ENCODE measurements around the gene PSKH1.

Gene PSKH1

GRCh38 chr16:67869653-67870052 lies 23.4 kb upstream of the PSKH1 start:
- no peak for ATAC-seq
- TF ChIP-seq RARB (CRISPR knock-in tag; IDR thresholded peaks at IDR 0.05): no peak
- no peak for TF ChIP-seq ZFP30 (CRISPR knock-in tag; IDR thresholded peaks at IDR 0.05)

GRCh38 chr16:67871256-67871655 lies 21.8 kb upstream of the PSKH1 start:
- TF ChIP-seq OSR1 (CRISPR knock-in tag; IDR thresholded peaks at IDR 0.05) (no peak), ZC3H10 (CRISPR knock-in tag; IDR thresholded peaks at IDR 0.05) (no peak)
- no peak for ATAC-seq

- ATAC-seq: no peak
- TF ChIP-seq GLIS3 (CRISPR knock-in tag; IDR thresholded peaks at IDR 0.05): no peak
- TF ChIP-seq CSRNP3 (CRISPR knock-in tag; IDR thresholded peaks at IDR 0.05): no peak
- TF ChIP-seq ZFP30 (CRISPR knock-in tag; IDR thresholded peaks at IDR 0.05): no peak
- TF ChIP-seq CREB5 (CRISPR knock-in tag; IDR thresholded peaks at IDR 0.05; ENCODE audit: low read depth): no peak
- no peak for TF ChIP-seq TSHZ2 (CRISPR knock-in tag; IDR thresholded peaks at IDR 0.05)
- no peak for TF ChIP-seq ARNTL (CRISPR knock-in tag; IDR thresholded peaks at IDR 0.05; ENCODE audit: borderline replicate concordance, low read depth)
- TF ChIP-seq TCF4 (CRISPR knock-in tag; IDR thresholded peaks at IDR 0.05; ENCODE audit: borderline replicate concordance): no peak
- no peak for TF ChIP-seq ZNF70 (CRISPR knock-in tag; IDR thresholded peaks at IDR 0.05)
- TF ChIP-seq CSDC2 (CRISPR knock-in tag; IDR thresholded peaks at IDR 0.05): no peak
Observed at GRCh38 chr16:67872131-67872630, 20.9 kb upstream of the PSKH1 start.

- peak; percentile 92 for ATAC-seq
- TF ChIP-seq SNAI2 (CRISPR knock-in tag; IDR thresholded peaks at IDR 0.05): 0 out of 2 replicates have a peak, but pooled peaks have one; percentile 11
- 0 out of 2 replicates have a peak, but pooled peaks have one; percentile 17 for TF ChIP-seq ZFP3 (CRISPR knock-in tag; IDR thresholded peaks at IDR 0.05)
- no peak for TF ChIP-seq BACH2 (CRISPR knock-in tag; IDR thresholded peaks at IDR 0.05; ENCODE audit: borderline replicate concordance)
- TF ChIP-seq ZNF565 (CRISPR knock-in tag; conservative IDR thresholded peaks at IDR 0.05; ENCODE audit: low read depth): no peak
- TF ChIP-seq CSRNP3 (CRISPR knock-in tag; IDR thresholded peaks at IDR 0.05): peak; percentile 36; the same call in 1 of the 2 replicates
- no peak for TF ChIP-seq POU6F1 (CRISPR knock-in tag; IDR thresholded peaks at IDR 0.05; ENCODE audit: borderline replicate concordance, low read depth)
- TF ChIP-seq TSHZ2 (CRISPR knock-in tag; IDR thresholded peaks at IDR 0.05): no peak
- no peak for TF ChIP-seq ZNF70 (CRISPR knock-in tag; IDR thresholded peaks at IDR 0.05)
- no peak for TF ChIP-seq TCF4 (CRISPR knock-in tag; IDR thresholded peaks at IDR 0.05; ENCODE audit: borderline replicate concordance)
- peak; percentile 41; the same call in 1 of the 2 replicates for TF ChIP-seq RARB (CRISPR knock-in tag; IDR thresholded peaks at IDR 0.05)
- TF ChIP-seq OSR1 (CRISPR knock-in tag; IDR thresholded peaks at IDR 0.05): no peak
- TF ChIP-seq PATZ1 (CRISPR knock-in tag; IDR thresholded peaks at IDR 0.05; ENCODE audit: borderline replicate concordance): peak; percentile 94
- TF ChIP-seq ISL1 (CRISPR knock-in tag; IDR thresholded peaks at IDR 0.05): no peak
- TF ChIP-seq PPARA (CRISPR knock-in tag; IDR thresholded peaks at IDR 0.05; ENCODE audit: borderline replicate concordance): no peak
- no peak for TF ChIP-seq CSDC2 (CRISPR knock-in tag; IDR thresholded peaks at IDR 0.05)
Observed at GRCh38 chr16:67872631-67873434, 20.2 kb upstream of the PSKH1 start, which contains the start of gene EDC4. Gene EDC4, plus strand, starts transcription at chr16:67873052. Its CDS starts 210 bp downstream, at chr16:67873262.
